PC-9 (cell line): ENCODE results near the gene RALGAPA2. TPM values are rescaled to one million over a fixed set of nuclear protein-coding genes. Genes with fewer than 3 reads are reported as not detected.

Experiments used
- BruUV-seq: library from RNA; stranded (reverse); fragments of 400-500 nt; replicated peaks from 2 replicates; lab custom pipeline; 2021; lab: Mats Ljungman, UMichigan
- CTCF ChIA-PET: fragments of 300-600 bp; sonication (Branson Sonifier 250); formaldehyde crosslinking; loops from one replicate; lab custom pipeline; 2022; ENCODE audit warnings: antibody characterized with exemption; lab: Charles Lee
- POLR2A ChIA-PET: fragments of 300-600 bp; sonication (Branson Sonifier 250); formaldehyde crosslinking; loops from one replicate; lab custom pipeline; 2022; ENCODE audit warnings: antibody characterized with exemption; ENCODE audit not compliant: unreplicated experiment; lab: Charles Lee
- DNase-seq, 2 experiments: peaks; one replicate each; pipeline versions ENCODE4 v3.0.0 to v3.0.0-alpha.2; 2015 to 2022; ENCODE audit warnings: mixed read lengths in 1 of 2
- H2AFZ ChIP-seq: fragments of 200-600 bp; sonication (generic); 2 replicates; pipeline ENCODE4 v1.8.1; 2017; ENCODE audit warnings: antibody characterized with exemption
- H3F3A ChIP-seq: fragments of 200-600 bp; sonication (generic); 2 replicates; pipeline ENCODE4 v1.8.1; 2017; ENCODE audit warnings: antibody characterized with exemption, mild to moderate bottlenecking, low read depth; ENCODE audit not compliant: insufficient read depth
- H3K27ac ChIP-seq: fragments of 200-600 bp; sonication (generic); 2 replicates; pipeline ENCODE4 v1.6.1; 2016; ENCODE audit warnings: mixed run types
- H3K27me3 ChIP-seq: fragments of 200-600 bp; sonication (generic); 2 replicates; pipeline ENCODE4 v1.6.1; 2016; ENCODE audit warnings: low read depth, mixed run types; ENCODE audit not compliant: insufficient read depth
- H3K36me3 ChIP-seq: fragments of 200-600 bp; sonication (generic); 2 replicates; pipeline ENCODE4 v1.6.1; 2016; ENCODE audit warnings: low read depth, mixed run types
- H3K4me1 ChIP-seq: fragments of 200-600 bp; sonication (generic); replicated peaks from 2 replicates; pipeline ENCODE4 v1.6.1; 2016; ENCODE audit warnings: mixed run types; ENCODE audit not compliant: insufficient read depth
- H3K4me2 ChIP-seq: fragments of 200-600 bp; sonication (generic); 2 replicates; pipeline ENCODE4 v1.6.1; 2017; ENCODE audit warnings: mixed run types
- H3K4me3 ChIP-seq: fragments of 200-600 bp; sonication (generic); 2 replicates; pipeline ENCODE4 v1.6.1; 2016; ENCODE audit warnings: mixed run types
- H3K79me2 ChIP-seq: fragments of 200-600 bp; sonication (generic); 2 replicates; pipeline ENCODE4 v1.6.1; 2017; ENCODE audit warnings: low read depth, mixed run types
- H3K9me2 ChIP-seq: fragments of 200-600 bp; sonication (generic); 2 replicates; pipeline ENCODE4 v1.8.1; 2017; ENCODE audit warnings: mild to moderate bottlenecking; ENCODE audit not compliant: insufficient read depth
- H3K9me3 ChIP-seq: fragments of 200-600 bp; sonication (generic); 2 replicates; pipeline ENCODE4 v1.8.1; 2016; ENCODE audit warnings: low read depth; ENCODE audit not compliant: insufficient read depth
- H4K20me1 ChIP-seq: fragments of 200-600 bp; sonication (generic); 2 replicates; pipeline ENCODE4 v1.8.1; 2017; ENCODE audit not compliant: insufficient read depth
- CTCF ChIP-seq: fragments of 200-600 bp; sonication (generic); conservative IDR thresholded peaks from 2 replicates; pipeline ENCODE4 v1.6.1; 2017; ENCODE audit warnings: mixed run types, antibody characterized with exemption, mild to moderate bottlenecking, moderate library complexity
- EZH2 ChIP-seq: fragments of 200-600 bp; sonication (generic); IDR thresholded peaks from 2 replicates; pipeline ENCODE4 v1.8.0; 2017; ENCODE audit warnings: antibody characterized with exemption, low read depth
- intact Hi-C: fragments of 100-400 bp; cut with micrococcal nuclease; formaldehyde crosslinking; loops from one replicate; pipeline ENCODE4 v1.10.0; 2022; ENCODE audit not compliant: unreplicated experiment
- total RNA-seq: library from RNA; stranded (reverse); gene quantifications from 2 replicates; pipeline ENCODE4 v1.2.3, GENCODE V29; 2021

Gene RALGAPA2
- total RNA-seq, 1 experiment from 2014 or later: 28.7 TPM

DNA sequence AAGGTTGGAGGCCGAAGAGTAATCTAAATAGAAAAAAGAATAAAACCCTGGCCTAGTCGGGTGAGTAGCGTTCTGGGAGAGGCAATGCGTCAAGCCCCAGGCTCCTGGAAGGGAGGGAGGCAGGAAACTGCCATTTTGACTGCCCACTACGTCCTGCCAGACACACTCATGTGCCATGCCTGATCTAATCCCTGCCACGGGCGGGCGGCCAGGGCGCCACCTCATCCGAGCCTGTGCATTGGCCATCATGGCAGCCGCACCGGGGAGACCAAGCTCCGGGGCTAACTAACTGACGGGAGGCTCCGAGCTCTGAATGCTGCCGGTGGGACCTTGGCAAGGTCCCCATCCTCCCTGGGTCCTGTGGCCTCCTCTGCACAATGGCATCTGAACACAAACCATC, 275.8 kb downstream of the RALGAPA2 start:
- no peaks in the 10 kb centered on the region for H3K9me2 ChIP-seq
- no peaks in the 10 kb centered on the region for H3K9me3 ChIP-seq
- DNase-seq: no peak
- no TSS peak for BruUV-seq
- ChIA-PET CTCF (no interaction called here), POLR2A (no interaction called here)
- TF ChIP-seq EZH2 (no peak), CTCF (no peak)
- no peaks in the 10 kb centered on the region for H3K27me3 ChIP-seq
- H3F3A ChIP-seq: no peaks in the 10 kb centered on the region
- intact Hi-C loops: no loop called here
- H3K4me1 ChIP-seq: no peaks in the 10 kb centered on the region
- no peaks in the 10 kb centered on the region for H3K79me2 ChIP-seq
- no peak overlapping the region for H3K4me2 ChIP-seq
- no peak overlapping the region for H3K4me3 ChIP-seq
- H3K27ac ChIP-seq: no peak overlapping the region
- H4K20me1 ChIP-seq: no peaks in the 10 kb centered on the region
- H3K36me3 ChIP-seq: no peaks in the 10 kb centered on the region
- H2AFZ ChIP-seq: no peak overlapping the region

DNA sequence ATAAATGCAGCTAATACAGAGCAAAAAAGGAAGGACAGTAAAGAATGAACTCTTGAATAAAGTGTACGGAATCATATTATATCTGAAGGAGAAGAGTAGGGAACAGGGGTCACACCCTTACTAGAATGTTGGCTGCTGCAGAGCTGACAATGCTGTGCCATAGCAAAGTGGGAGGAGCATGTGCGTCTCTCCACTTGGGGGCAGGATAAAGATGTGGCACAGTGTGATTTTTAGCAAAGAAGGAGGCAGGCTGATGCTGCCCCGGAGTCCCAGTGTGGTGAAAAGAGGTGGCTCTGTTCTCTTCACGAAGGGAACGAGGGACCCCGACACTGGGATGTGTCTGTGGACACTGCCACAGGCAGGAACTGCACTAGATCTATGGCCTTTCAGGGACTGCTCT, 277.0 kb downstream of the RALGAPA2 start:
- no peak overlapping the region for H3K4me3 ChIP-seq
- no peaks in the 10 kb centered on the region for H3F3A ChIP-seq
- no peaks in the 10 kb centered on the region for H3K9me2 ChIP-seq
- H2AFZ ChIP-seq: no peak overlapping the region
- no peak overlapping the region for H3K27ac ChIP-seq
- intact Hi-C loops: no loop called here
- H3K9me3 ChIP-seq: no peaks in the 10 kb centered on the region
- no peaks in the 10 kb centered on the region for H4K20me1 ChIP-seq
- H3K27me3 ChIP-seq: no peaks in the 10 kb centered on the region
- POLR2A ChIA-PET: no interaction called here
- DNase-seq: no peak
- no peaks in the 10 kb centered on the region for H3K4me1 ChIP-seq
- TF ChIP-seq CTCF (no peak), EZH2 (no peak)
- no peak overlapping the region for H3K4me2 ChIP-seq
- CTCF ChIA-PET: no interaction called here
- BruUV-seq: no TSS peak
- H3K36me3 ChIP-seq: no peaks in the 10 kb centered on the region
- H3K79me2 ChIP-seq: no peaks in the 10 kb centered on the region

GRCh38 chr20:20432618-20433286, 279.7 kb downstream of the RALGAPA2 start:
- no peak for DNase-seq
- intact Hi-C loops: no loop called here
- no TSS peak for BruUV-seq
- H2AFZ ChIP-seq: no peak overlapping the region
- no peaks in the 10 kb centered on the region for H3K9me2 ChIP-seq
- H4K20me1 ChIP-seq: no peaks in the 10 kb centered on the region
- no peaks in the 10 kb centered on the region for H3K79me2 ChIP-seq
- H3K36me3 ChIP-seq: no peaks in the 10 kb centered on the region
- TF ChIP-seq EZH2 (no peak), CTCF (no peak)
- ChIA-PET POLR2A (no interaction called here), CTCF (no interaction called here)
- H3K4me3 ChIP-seq: no peak overlapping the region
- no peaks in the 10 kb centered on the region for H3K9me3 ChIP-seq
- H3K27me3 ChIP-seq: no peaks in the 10 kb centered on the region
- H3K27ac ChIP-seq: no peak overlapping the region
- H3F3A ChIP-seq: no peaks in the 10 kb centered on the region
- no peaks in the 10 kb centered on the region for H3K4me1 ChIP-seq
- no peak overlapping the region for H3K4me2 ChIP-seq
